SK-N-SH (cell line): ENCODE data around the gene IRF9. TPM values are rescaled to one million over a fixed set of nuclear protein-coding genes. Genes with fewer than 3 reads are reported as not detected.

ENCODE experiments used
- CTCF ChIA-PET: fragments of 300-600, 350-600 bp; formaldehyde crosslinking; extraction: SDS; loops from one replicate; lab custom pipeline; 2021; lab: Yijun Ruan, JAX
- POLR2A ChIA-PET: fragments of 350-600 bp; sonication (Branson Sonifier 250); formaldehyde crosslinking; extraction: SDS; loops from one replicate; lab custom pipeline; 2020; ENCODE audit warnings: antibody characterized with exemption, inconsistent platforms; lab: Yijun Ruan, JAX
- DNase-seq: peaks from one replicate; pipeline ENCODE4 v3.0.0; 2012
- H2AFZ ChIP-seq: fragments of 200-600 bp; sonication (generic); 2 replicates; pipeline ENCODE4 v1.8.1; 2016; ENCODE audit warnings: antibody characterized with exemption, mild to moderate bottlenecking, low read depth
- H3F3A ChIP-seq: fragments of 200-600 bp; sonication (generic); replicated peaks from 2 replicates; pipeline ENCODE3; 2016; ENCODE audit warnings: antibody characterized with exemption, mild to moderate bottlenecking; ENCODE audit not compliant: insufficient read depth
- H3K27ac ChIP-seq, 2 experiments: fragments of 200-500 bp in 1 of 2; fragments of 200-600 bp in 1 of 2; sonication (Bioruptor generic) in 1 of 2; sonication (generic), shearing (Covaris generic) in 1 of 2; 2 replicates each; pipeline versions ENCODE4 v1.5.1 to v1.6.1; 2014 to 2016; ENCODE audit warnings: low read depth in 2 of 2, inconsistent platforms in 1 of 2, low read length in 1 of 2, mild to moderate bottlenecking in 1 of 2, mixed read lengths in 1 of 2
- H3K27me3 ChIP-seq: fragments of 200-600 bp; sonication (generic), shearing (Covaris generic); 2 replicates; pipeline ENCODE4 v1.6.1; 2016; ENCODE audit warnings: mixed run types; ENCODE audit not compliant: insufficient read depth
- H3K36me3 ChIP-seq, 2 experiments: fragments of 200-500 bp in 1 of 2; fragments of 200-600 bp in 1 of 2; sonication (Bioruptor generic) in 1 of 2; sonication (generic) in 1 of 2; replicated peaks in 1 of 2; 2 replicates each; pipeline versions ENCODE3 to v1.5.1; 2014 to 2016; ENCODE audit warnings: low read length in 1 of 2, mild to moderate bottlenecking in 1 of 2; ENCODE audit not compliant: insufficient read depth in 2 of 2, control insufficient read depth in 1 of 2
- H3K4me1 ChIP-seq, 2 experiments: fragments of 200-500 bp in 1 of 2; fragments of 200-600 bp in 1 of 2; sonication (Bioruptor generic) in 1 of 2; sonication (generic), shearing (Covaris generic) in 1 of 2; 2 replicates each; pipeline versions ENCODE4 v1.5.1 to v1.6.1; 2014 to 2016; ENCODE audit warnings: low read depth in 1 of 2, low read length in 1 of 2, mixed run types in 1 of 2; ENCODE audit not compliant: insufficient read depth in 2 of 2, control insufficient read depth in 1 of 2
- H3K4me2 ChIP-seq: fragments of 200-600 bp; sonication (generic), shearing (Covaris generic); 2 replicates; pipeline ENCODE4 v1.6.1; 2017; ENCODE audit warnings: mixed run types
- H3K4me3 ChIP-seq, 2 experiments: fragments of 200-500 bp in 1 of 2; fragments of 200-600 bp in 1 of 2; sonication (Bioruptor generic) in 1 of 2; sonication (generic), shearing (Covaris generic) in 1 of 2; 2 replicates each; pipeline versions ENCODE4 v1.5.1 to v1.8.1; 2014 to 2016; ENCODE audit warnings: low read depth in 2 of 2, inconsistent platforms in 1 of 2, low read length in 1 of 2, mild to moderate bottlenecking in 1 of 2, mixed read lengths in 1 of 2, moderate library complexity in 1 of 2
- H3K79me2 ChIP-seq: fragments of 200-600 bp; sonication (generic); 2 replicates; pipeline ENCODE4 v1.8.1; 2017; ENCODE audit warnings: mild to moderate bottlenecking; ENCODE audit not compliant: insufficient read depth
- H3K9ac ChIP-seq: fragments of 200-600 bp; sonication (generic); 2 replicates; pipeline ENCODE4 v1.6.1; 2017; ENCODE audit warnings: mixed run types
- H3K9me2 ChIP-seq: fragments of 200-600 bp; sonication (generic); 2 replicates; pipeline ENCODE4 v1.6.1; 2017; ENCODE audit warnings: mixed run types
- H3K9me3 ChIP-seq: fragments of 200-600 bp; sonication (generic); 2 replicates; pipeline ENCODE4 v1.6.1; 2017; ENCODE audit warnings: mixed run types, mild to moderate bottlenecking, moderate library complexity
- H4K20me1 ChIP-seq: fragments of 200-600 bp; sonication (generic); 2 replicates; pipeline ENCODE4 v1.6.1; 2017; ENCODE audit warnings: mild to moderate bottlenecking, mixed run types; ENCODE audit not compliant: insufficient read depth
- CTCF ChIP-seq: fragments of 200-600 bp; sonication (generic); IDR thresholded peaks from 2 replicates; pipeline ENCODE4 v1.6.1; 2017; ENCODE audit warnings: antibody characterized with exemption, mild to moderate bottlenecking, moderate library complexity
- ELF1 ChIP-seq: IDR thresholded peaks from 2 replicates; pipeline ENCODE4 v1.4.0; 2012
- EP300 ChIP-seq, 2 experiments: IDR thresholded peaks; 2 replicates each; pipeline versions ENCODE4 v1.4.0 to v1.6.1; 2012; ENCODE audit warnings: borderline replicate concordance in 1 of 2, low read depth in 1 of 2, low read length in 1 of 2
- FOSL2 ChIP-seq: IDR thresholded peaks from 2 replicates; pipeline ENCODE4 v1.4.0; 2012; ENCODE audit warnings: low read depth, mild to moderate bottlenecking, moderate library complexity, borderline replicate concordance
- FOXJ3 ChIP-seq: sonication (generic); formaldehyde crosslinking; IDR thresholded peaks from 2 replicates; pipeline ENCODE4 v1.5.1; 2020; ENCODE audit warnings: mild to moderate bottlenecking, missing genetic modification reagents
- FOXM1 ChIP-seq: IDR thresholded peaks from 2 replicates; pipeline ENCODE4 v1.4.0; 2012; ENCODE audit warnings: low read depth, mild to moderate bottlenecking
- GATA2 ChIP-seq: sonication (generic); formaldehyde crosslinking; IDR thresholded peaks from 2 replicates; pipeline ENCODE4 v1.5.0; 2020; ENCODE audit warnings: mild to moderate bottlenecking, missing genetic modification reagents
- IRF3 ChIP-seq: fragments of 150-350 bp; IDR thresholded peaks from 2 replicates; pipeline ENCODE4 v1.6.1; 2016; ENCODE audit warnings: mild to moderate bottlenecking, low read depth, low read length
- JUND ChIP-seq: IDR thresholded peaks from 2 replicates; pipeline ENCODE4 v1.4.0; 2012
- MEF2A ChIP-seq: IDR thresholded peaks from 2 replicates; pipeline ENCODE4 v1.4.0; 2012; ENCODE audit warnings: low read depth, borderline replicate concordance
- MXI1 ChIP-seq: IDR thresholded peaks from 2 replicates; pipeline ENCODE4 v1.6.1; 2012; ENCODE audit warnings: mild to moderate bottlenecking, low read depth, low read length, improper control_type of control experiment
- RAD21 ChIP-seq: IDR thresholded peaks from 2 replicates; pipeline ENCODE4 v1.6.1; 2012; ENCODE audit warnings: mild to moderate bottlenecking, low read length
- REST ChIP-seq: IDR thresholded peaks from 2 replicates; pipeline ENCODE4 v1.6.1; 2012; ENCODE audit warnings: mild to moderate bottlenecking, low read depth, low read length, moderate library complexity
- RXRA ChIP-seq: IDR thresholded peaks from 2 replicates; pipeline ENCODE4 v1.4.0; 2012; ENCODE audit warnings: low read depth, mild to moderate bottlenecking, borderline replicate concordance
- SMC3 ChIP-seq: IDR thresholded peaks from 2 replicates; pipeline ENCODE4 v1.6.1; 2012; ENCODE audit warnings: low read depth, low read length, improper control_type of control experiment
- TAF1 ChIP-seq: IDR thresholded peaks from 2 replicates; pipeline ENCODE4 v1.6.1; 2012; ENCODE audit warnings: low read depth, mild to moderate bottlenecking, low read length, moderate library complexity, borderline replicate concordance
- TCF12 ChIP-seq: IDR thresholded peaks from 2 replicates; pipeline ENCODE4 v1.4.0; 2012
- TEAD4 ChIP-seq: IDR thresholded peaks from 2 replicates; pipeline ENCODE4 v1.4.0; 2012; ENCODE audit warnings: mild to moderate bottlenecking, borderline replicate concordance; ENCODE audit not compliant: insufficient read depth
- USF1 ChIP-seq: IDR thresholded peaks from 2 replicates; pipeline ENCODE4 v1.4.0; 2012; ENCODE audit warnings: low read depth, borderline replicate concordance
- YY1 ChIP-seq: IDR thresholded peaks from 2 replicates; pipeline ENCODE4 v1.4.0; 2012; ENCODE audit warnings: low read depth, mild to moderate bottlenecking
- ZBTB33 ChIP-seq: IDR thresholded peaks from 2 replicates; pipeline ENCODE4 v1.4.0; 2012; ENCODE audit warnings: low read depth, borderline replicate concordance
- WGBS: methylation state at CpG from one replicate; pipeline ENCODE4 v1.1.6; 2017; ENCODE audit warnings: low lambda C conversion rate; 5-methylcytosine and 5-hydroxymethylcytosine counted together
- polyA plus RNA-seq, 3 experiments: library from polyadenylated mRNA; depleted of rRNA; stranded (reverse); fragments of >200 nt; gene quantifications; 2 replicates each; pipeline ENCODE4 v1.2.3, GENCODE V29; 2012

Gene IRF9
- 37.6 and 43.6 TPM in 2 replicates for polyA plus RNA-seq (2012; rRNA removed)
- polyA plus RNA-seq (2012; cell fraction: cytosol; rRNA removed), result 24.7 and 28.7 TPM in 2 replicates
- polyA plus RNA-seq (2012; cell fraction: nucleus; rRNA removed), result 88.6 and 121 TPM in 2 replicates

- peaks cover 4% of the 10 kb centered on the region; the same call in 1 of the 2 replicates for H4K20me1 ChIP-seq
- peaks cover 33 to 61% of the 10 kb centered on the region in 2 experiments for H3K36me3 ChIP-seq
- CTCF ChIA-PET, result interaction anchor here (0.6 to 3.5 kb wide), 42 partner anchors 9 to 857 kb away, joined by 3 to 38 read pairs (median 5); partner anchors contain the start of genes CARMIL3, CPNE6, DCAF11 and EMC9
- H3K4me1 ChIP-seq, result peaks cover 4 to 22% of the 10 kb centered on the region in 2 experiments; a peak in 1 of 4 replicates
- H3K9me3 ChIP-seq, result no peaks in the 10 kb centered on the region
- H3K27me3 ChIP-seq, result no peaks in the 10 kb centered on the region
- POLR2A ChIA-PET, result interaction anchor here (0.8 to 5.2 kb wide), 15 partner anchors 10 to 109 kb away, joined by 3 to 50 read pairs (median 5); partner anchors contain the start of genes CARMIL3, DCAF11, EMC9 and IPO4
- H3K79me2 ChIP-seq, result peaks cover 23% of the 10 kb centered on the region
- peak within 1 kb of the TSS; percentile 97 for H3K4me2 ChIP-seq
- DNase-seq, result peak; percentile 95
- peak within 1 kb of the TSS; percentile 30; the same call in 1 of the 2 replicates for H2AFZ ChIP-seq
- H3F3A ChIP-seq, result peaks cover 17% of the 10 kb centered on the region
- peak within 1 kb of the TSS; percentile 67 to 96 for H3K27ac ChIP-seq
- H3K9ac ChIP-seq, result peak within 1 kb of the TSS; percentile 79
- H3K4me3 ChIP-seq, result peak within 1 kb of the TSS; percentile 75 to 77
- H3K9me2 ChIP-seq, result no peaks in the 10 kb centered on the region
- WGBS, result 1% methylated on average over 9 of the region's 12 CpGs
- TF ChIP-seq USF1 (peak; percentile 95), EP300 (IDR thresholded peaks at IDR 0.05; ENCODE audit: borderline replicate concordance in 1 of 2, low read depth in 1 of 2, low read length in 1 of 2) (peak; percentile 18 to 62; a peak in 3 of 4 replicates), MXI1 (peak; percentile 98), FOXM1 (no peak), FOSL2 (no peak; the same call in 1 of the 2 replicates), IRF3 (no peak), RXRA (peak; percentile 84; the same call in 1 of the 2 replicates), REST (no peak), GATA2 (CRISPR knock-in tag) (no peak), TAF1 (no peak), YY1 (no peak), ZBTB33 (peak; percentile 66; the same call in 1 of the 2 replicates), JUND (no peak), MEF2A (no peak), FOXJ3 (CRISPR knock-in tag) (peak; percentile 45; the same call in 1 of the 2 replicates), CTCF (peak; percentile 95), TCF12 (peak; percentile 72; the same call in 1 of the 2 replicates), RAD21 (peak; percentile 76), SMC3 (peak; percentile 63), TEAD4 (0 out of 2 replicates have a peak, but pooled peaks have one; percentile 58), ELF1 (no peak)
Measured at GRCh38 chr14:24160850-24161804, at the start of gene IRF9. TSS of gene IRF9 (plus strand) at chr14:24161265. CDS start at chr14:24162145, 880 bp downstream.
